Heart right ventricle (tissue), 16 donors: Measurements from ENCODE around the gene ARL6IP5. TPM values are rescaled to one million over a fixed set of nuclear protein-coding genes. Genes with fewer than 3 reads are reported as not detected.

Experiments used
- ATAC-seq, 8 donors: fragments of 200-7000 bp; cut with Tn5 transposase; one replicate each; pipeline ENCODE4 v1.9.1; 2020; ENCODE audit warnings: mild to moderate bottlenecking in 8 of 8, moderate library complexity in 8 of 8, moderate number of reproducible peaks in 1 of 8
- DNase-seq, 2 donors: peaks; one replicate each; pipeline ENCODE4 v3.0.0-alpha.2; 2020
- H3K27ac ChIP-seq, 10 donors: fragments of 200-600 bp; sonication (generic) in 2 of 10; one replicate each; pipeline versions ENCODE4 v1.5.0 to v1.8.0; 2020 to 2022; ENCODE audit warnings: mild to moderate bottlenecking in 3 of 10
- H3K27me3 ChIP-seq, 7 donors: fragments of 200-600 bp; one replicate each; pipeline ENCODE4 v1.8.0; 2021 to 2022; ENCODE audit warnings: mild to moderate bottlenecking in 2 of 7
- H3K36me3 ChIP-seq, 9 donors: fragments of 200-600 bp; sonication (generic) in 1 of 9; one replicate each; pipeline versions ENCODE4 v1.5.0 to v1.8.0; 2020 to 2022; ENCODE audit warnings: mild to moderate bottlenecking in 2 of 9
- H3K4me1 ChIP-seq, 9 donors: fragments of 200-600 bp; sonication (generic) in 1 of 9; one replicate each; pipeline versions ENCODE4 v1.5.0 to v1.8.0; 2020 to 2022; ENCODE audit warnings: mild to moderate bottlenecking in 4 of 9
- H3K4me3 ChIP-seq, 10 donors: fragments of 200-600 bp; sonication (generic) in 2 of 10; one replicate each; pipeline versions ENCODE4 v1.5.0 to v1.8.0; 2020 to 2022; ENCODE audit warnings: mild to moderate bottlenecking in 7 of 10, moderate library complexity in 2 of 10
- H3K9me3 ChIP-seq, 11 donors: fragments of 200-600 bp in 10 of 11; sonication (generic) in 2 of 11; one replicate each; pipeline versions ENCODE4 v1.5.0 to v1.8.0; 2013 to 2022; ENCODE audit warnings: mild to moderate bottlenecking in 2 of 11, control low read depth in 1 of 11, moderate library complexity in 1 of 11
- WGBS, 2 donors: extraction: QIAGEN DNeasy Blood & Tissue Kit; methylation state at CpG; one replicate each; pipeline ENCODE4 v1.1.7; 2013; ENCODE audit warnings: inconsistent platforms in 1 of 2; 5-methylcytosine and 5-hydroxymethylcytosine counted together
- intact Hi-C, 10 donors: fragments of 100-400 bp; cut with DNase I; formaldehyde crosslinking; loops; one replicate each; pipeline versions ENCODE4 v1.11.1 to v1.14.2; 2022
- polyA plus RNA-seq, 2 donors: library from polyadenylated mRNA; stranded (reverse); fragments of 200-250 nt; gene quantifications; one replicate each; pipeline ENCODE4 v1.2.3, GENCODE V29; 2013
- total RNA-seq, 10 donors: library from RNA; stranded (reverse); fragmentation: NEBNext Ultra II Directional in 3 of 10; extraction: Animal tissue kit (Norgen Biotek cat#: 25700) in 3 of 10; gene quantifications; one replicate each; pipeline versions ENCODE4 v1.2.1 to v1.2.4, GENCODE V29; 2021 to 2023
- TF ChIP-seq, protein P1 (sequence below), 9 donors: fragments of 200-600 bp; sonication (generic) in 2 of 9; IDR thresholded peaks; one replicate each; pipeline versions ENCODE4 v1.5.0 to v1.8.0; 2021 to 2022; ENCODE audit warnings: antibody characterized with exemption in 9 of 9, mild to moderate bottlenecking in 5 of 9, moderate library complexity in 1 of 9
- donor health status: Arrhythmogenic right ventricular cardiomyopathy.
- donor health status: ischemic (EF 13 %, LVEDD 7.1; RV severe dilation, severe dysfunction).
- donor health status: healthy with polysubstance abuse.
- donor health status: DM: no; HTN: yes; CAD: no.
- donor health status: DM: no; HTN: no; CAD: no.
- donor health status: ischemic (EF 25% LVEDD 6.9; RV normal size, moderate dysfunction).
- donor health status: ischemic (EF 25% LVEDD 5.7; RV mildly dilated, moderate dysfunction).
- donor health status: healthy.
- donor health status: DM: yes; HTN: yes; CAD: no.
- donor health status: Ischemic cardiomyopathy.
- donor health status: ischemic (EF 35%, LVEDD 5.7; RV mildly dilated, moderate dysfunction).
- donor health status: nonischemic (EF 11% LVEDD 7.7; RV severe dilation, severe dysfunction).
- donor health status: DM: yes; HTN: yes; CAD: no.
- donor health status: PGD.
- donor health status: ischemic (EF 29% LVEDD 5.4; RV normal size, mild dysfunction).
- donor health status: nonischemic (EF 23%, LVEDD 6.1; RV moderate dilation, normal function).

ARL6IP5 gene
- total and polyA plus RNA-seq, 12 donors, result 151 to 226 (median 195) TPM

DNA sequence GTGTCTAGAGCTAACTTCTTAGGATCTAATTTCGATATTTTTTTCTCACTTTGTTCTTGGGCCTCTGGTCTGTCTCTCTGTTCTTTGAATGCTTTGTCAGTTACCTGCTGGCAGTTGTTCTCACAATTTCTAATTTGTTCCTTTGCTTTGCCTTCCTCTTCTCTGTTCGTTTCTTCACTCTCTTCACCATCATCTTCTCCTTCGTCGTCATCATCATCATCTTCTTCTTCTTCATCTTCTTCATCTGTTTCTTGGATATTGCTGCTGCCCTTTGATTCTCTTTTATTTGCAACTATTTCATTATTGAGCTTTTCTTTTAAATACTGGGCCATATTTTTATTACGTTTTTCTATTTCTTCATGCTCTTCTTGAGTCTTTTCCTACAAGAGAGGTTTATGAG is 34.9 kb downstream of the ARL6IP5 start:
- peaks cover 0 to 6% (median 0%) of the 10 kb centered on the region in 9 donors for H3K36me3 ChIP-seq
- peaks cover 0 to 14% (median 9%) of the 10 kb centered on the region in 9 donors for H3K4me1 ChIP-seq
- no peak for DNase-seq
- TF ChIP-seq, protein P1, sequence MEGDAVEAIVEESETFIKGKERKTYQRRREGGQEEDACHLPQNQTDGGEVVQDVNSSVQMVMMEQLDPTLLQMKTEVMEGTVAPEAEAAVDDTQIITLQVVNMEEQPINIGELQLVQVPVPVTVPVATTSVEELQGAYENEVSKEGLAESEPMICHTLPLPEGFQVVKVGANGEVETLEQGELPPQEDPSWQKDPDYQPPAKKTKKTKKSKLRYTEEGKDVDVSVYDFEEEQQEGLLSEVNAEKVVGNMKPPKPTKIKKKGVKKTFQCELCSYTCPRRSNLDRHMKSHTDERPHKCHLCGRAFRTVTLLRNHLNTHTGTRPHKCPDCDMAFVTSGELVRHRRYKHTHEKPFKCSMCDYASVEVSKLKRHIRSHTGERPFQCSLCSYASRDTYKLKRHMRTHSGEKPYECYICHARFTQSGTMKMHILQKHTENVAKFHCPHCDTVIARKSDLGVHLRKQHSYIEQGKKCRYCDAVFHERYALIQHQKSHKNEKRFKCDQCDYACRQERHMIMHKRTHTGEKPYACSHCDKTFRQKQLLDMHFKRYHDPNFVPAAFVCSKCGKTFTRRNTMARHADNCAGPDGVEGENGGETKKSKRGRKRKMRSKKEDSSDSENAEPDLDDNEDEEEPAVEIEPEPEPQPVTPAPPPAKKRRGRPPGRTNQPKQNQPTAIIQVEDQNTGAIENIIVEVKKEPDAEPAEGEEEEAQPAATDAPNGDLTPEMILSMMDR (IDR thresholded peaks at IDR 0.05), result no peak
- peak overlapping the region in 1 of 10 donors; percentile 52 for H3K4me3 ChIP-seq
- no peaks in the 10 kb centered on the region for H3K27me3 ChIP-seq
- no peaks in the 10 kb centered on the region for H3K9me3 ChIP-seq
- no peak overlapping the region for H3K27ac ChIP-seq
- WGBS, 2 donors, result 91 to 93% methylated on average over 5 of the region's 5 CpGs
- ATAC-seq, result no peak
- intact Hi-C loops, result loop anchor here in 3 of 10 donors (5.0 kb wide), 1 partner anchor 37 kb away; the partner anchor contains the start of genes ARL6IP5 (in 3 of the 3) and UBA3 (in 3 of the 3)

DNA sequence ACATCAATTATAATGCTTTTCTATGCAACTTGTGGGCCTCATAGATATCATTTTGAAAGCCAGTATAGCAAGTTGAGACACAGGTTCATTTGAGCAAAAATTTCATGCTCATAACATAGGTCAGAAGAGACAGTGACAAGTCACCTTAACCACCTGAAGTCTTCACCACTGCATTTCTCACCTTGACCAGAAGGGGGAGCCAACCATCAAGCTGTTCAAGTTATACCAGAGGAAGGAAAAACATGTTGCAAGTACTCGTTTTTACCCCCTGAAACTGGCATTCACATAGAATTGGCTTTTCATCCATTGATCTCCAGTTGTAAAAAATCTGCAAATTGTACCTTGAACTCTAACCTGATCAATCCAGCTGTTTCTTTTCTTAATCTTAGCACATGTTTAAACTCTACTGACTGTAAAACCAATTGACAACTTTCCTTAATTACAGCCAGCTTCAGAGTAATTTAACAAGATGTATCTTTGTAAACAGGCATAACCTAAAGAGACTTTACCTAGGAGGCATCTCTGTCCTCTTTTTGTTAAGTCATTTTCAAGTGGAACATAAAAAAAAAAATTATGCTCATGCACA is 36.2 kb downstream of the ARL6IP5 start:
- no peaks in the 10 kb centered on the region for H3K27me3 ChIP-seq
- intact Hi-C loops, result loop anchor here in 2 of 10 donors (1.0 to 5.0 kb wide), 2 partner anchors 39 to 185 kb away; partner anchors contain the start of genes ARL6IP5 (in 2 of the 2) and UBA3 (in 2 of the 2)
- H3K9me3 ChIP-seq, result no peaks in the 10 kb centered on the region
- DNase-seq (peak in 1 of 2 donors; percentile 77), ATAC-seq (peak in 6 of 8 donors; percentile 38 to 61 (median 44))
- H3K4me1 ChIP-seq, result peaks cover 0 to 10% (median 6%) of the 10 kb centered on the region in 9 donors
- TF ChIP-seq, protein P1 (IDR thresholded peaks at IDR 0.05), result peak; percentile 78 to 98 (median 93)
- peak overlapping the region in 9 of 10 donors; percentile 28 to 58 (median 49) for H3K4me3 ChIP-seq
- H3K27ac ChIP-seq, result peak overlapping the region in 9 of 10 donors; percentile 62 to 88 (median 74)
- WGBS, 2 donors, result 0% methylated on average over 1 of the region's 1 CpG
- H3K36me3 ChIP-seq, result peaks cover 0 to 6% (median 0%) of the 10 kb centered on the region in 9 donors

DNA sequence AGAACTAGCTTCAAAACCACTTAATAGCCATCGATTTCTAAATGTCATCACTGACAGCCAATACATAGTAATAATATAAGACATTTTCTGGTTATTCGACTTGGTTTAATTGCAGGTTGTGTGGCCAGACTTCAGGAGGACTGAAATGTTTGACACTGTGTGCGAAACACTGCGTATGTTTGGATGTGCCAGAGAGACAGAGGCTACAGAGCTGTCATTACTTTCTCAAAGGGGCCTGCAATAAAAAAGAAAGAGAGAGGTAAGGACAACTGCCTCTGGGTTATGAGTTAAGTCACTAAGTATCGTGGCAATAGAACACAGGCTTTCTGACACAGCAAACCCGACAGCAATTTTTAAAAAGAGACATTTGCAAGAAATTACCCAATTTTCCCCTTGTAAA is 36.8 kb downstream of the ARL6IP5 start:
- ATAC-seq (peak in 7 of 8 donors; percentile 23 to 70 (median 58)), DNase-seq (no peak)
- intact Hi-C loops, result loop anchor here in 2 of 10 donors (1.0 to 5.0 kb wide), 2 partner anchors 39 to 185 kb away; partner anchors contain the start of genes ARL6IP5 (in 2 of the 2) and UBA3 (in 2 of the 2)
- peak overlapping the region; percentile 20 to 58 (median 42) for H3K4me3 ChIP-seq
- peaks cover 0 to 6% (median 0%) of the 10 kb centered on the region in 9 donors for H3K36me3 ChIP-seq
- peaks cover 0 to 10% (median 6%) of the 10 kb centered on the region in 9 donors for H3K4me1 ChIP-seq
- 47 to 60% methylated on average over 6 of the region's 6 CpGs for WGBS, 2 donors
- TF ChIP-seq, protein P1 (IDR thresholded peaks at IDR 0.05), result no peak
- peak overlapping the region; percentile 47 to 88 (median 73) for H3K27ac ChIP-seq
- no peaks in the 10 kb centered on the region for H3K27me3 ChIP-seq
- H3K9me3 ChIP-seq, result no peaks in the 10 kb centered on the region

DNA sequence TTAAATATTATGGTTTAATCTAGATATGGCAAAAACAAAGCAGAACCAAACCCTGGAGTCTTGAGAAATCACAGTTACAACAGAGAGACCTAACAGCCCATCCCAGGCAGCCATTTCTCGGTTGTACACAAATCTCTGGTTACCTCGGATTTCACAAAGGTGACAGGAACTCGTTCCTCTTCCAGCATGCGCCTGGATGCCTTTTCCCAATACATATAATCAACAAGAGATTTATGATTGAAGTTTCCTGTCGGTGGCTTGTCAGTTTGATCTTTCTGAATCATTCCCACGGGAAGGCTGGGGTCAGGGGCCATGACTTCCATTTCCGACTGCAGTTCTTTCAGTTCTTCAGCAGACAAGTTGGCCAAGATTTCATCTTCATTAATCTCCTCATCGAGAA is 37.2 kb downstream of the ARL6IP5 start:
- H3K27me3 ChIP-seq, result no peaks in the 10 kb centered on the region
- peak overlapping the region; percentile 47 to 88 (median 73) for H3K27ac ChIP-seq
- peak in 1 of 2 donors; percentile 32 for DNase-seq
- intact Hi-C loops, result loop anchor here in 2 of 10 donors (1.0 to 5.0 kb wide), 2 partner anchors 40 to 184 kb away; partner anchors contain the start of genes ARL6IP5 (in 2 of the 2) and UBA3 (in 2 of the 2)
- ATAC-seq, result peak in 6 of 8 donors; percentile 11 to 67 (median 50)
- peak overlapping the region; percentile 20 to 58 (median 42) for H3K4me3 ChIP-seq
- WGBS, 2 donors, result 13 to 26% methylated on average over 8 of the region's 8 CpGs
- TF ChIP-seq, protein P1 (IDR thresholded peaks at IDR 0.05), result no peak
- peaks cover 0 to 10% (median 6%) of the 10 kb centered on the region in 9 donors for H3K4me1 ChIP-seq
- peaks cover 0 to 6% (median 0%) of the 10 kb centered on the region in 9 donors for H3K36me3 ChIP-seq
- H3K9me3 ChIP-seq, result no peaks in the 10 kb centered on the region
